GM19238 (cell line): ENCODE results near the gene MIOX.

Source experiments
- DNase-seq: peaks from one replicate; pipeline ENCODE4 v3.0.0; 2011; ENCODE audit warnings: low spot score; ENCODE audit not compliant: insufficient read length

MIOX gene

DNA sequence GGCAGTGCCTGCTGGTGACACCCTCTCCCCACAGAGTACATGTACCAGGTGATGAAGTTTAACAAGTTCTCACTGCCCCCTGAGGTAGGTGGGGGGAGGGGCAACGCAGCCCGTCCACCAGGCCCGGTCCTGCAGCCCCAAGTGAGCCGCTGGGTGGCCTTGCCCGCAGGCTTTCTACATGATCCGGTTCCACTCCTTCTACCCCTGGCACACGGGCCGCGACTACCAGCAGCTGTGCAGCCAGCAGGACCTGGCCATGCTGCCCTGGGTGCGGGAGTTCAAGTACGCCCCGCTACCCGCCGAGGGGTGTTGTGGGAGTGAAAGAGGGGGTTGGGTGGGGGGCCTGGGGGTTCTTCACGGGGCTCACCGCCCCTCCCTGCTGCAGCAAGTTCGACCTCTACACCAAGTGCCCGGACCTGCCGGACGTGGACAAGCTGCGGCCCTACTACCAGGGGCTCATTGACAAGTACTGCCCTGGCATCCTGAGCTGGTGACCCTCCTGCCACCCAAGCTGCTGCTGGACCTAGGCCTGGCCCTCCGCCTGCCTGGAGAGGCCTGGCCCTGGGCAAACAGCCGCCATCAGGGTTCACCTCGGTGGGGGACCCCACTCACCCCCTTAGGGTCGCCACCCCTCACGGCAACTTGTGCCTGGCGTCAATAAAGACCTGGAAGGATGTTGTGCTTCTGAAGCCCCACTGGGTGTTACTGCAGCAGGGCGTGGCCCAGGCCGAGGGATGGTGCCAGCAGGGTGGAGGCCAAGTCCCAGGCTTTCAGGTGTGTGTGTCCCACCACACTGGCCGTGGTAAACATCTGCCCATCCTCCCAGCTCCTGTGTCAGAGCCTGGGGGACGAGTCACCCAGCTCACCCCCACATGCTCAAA is 2.9 kb downstream of the MIOX start:
- no peak for DNase-seq

DNA sequence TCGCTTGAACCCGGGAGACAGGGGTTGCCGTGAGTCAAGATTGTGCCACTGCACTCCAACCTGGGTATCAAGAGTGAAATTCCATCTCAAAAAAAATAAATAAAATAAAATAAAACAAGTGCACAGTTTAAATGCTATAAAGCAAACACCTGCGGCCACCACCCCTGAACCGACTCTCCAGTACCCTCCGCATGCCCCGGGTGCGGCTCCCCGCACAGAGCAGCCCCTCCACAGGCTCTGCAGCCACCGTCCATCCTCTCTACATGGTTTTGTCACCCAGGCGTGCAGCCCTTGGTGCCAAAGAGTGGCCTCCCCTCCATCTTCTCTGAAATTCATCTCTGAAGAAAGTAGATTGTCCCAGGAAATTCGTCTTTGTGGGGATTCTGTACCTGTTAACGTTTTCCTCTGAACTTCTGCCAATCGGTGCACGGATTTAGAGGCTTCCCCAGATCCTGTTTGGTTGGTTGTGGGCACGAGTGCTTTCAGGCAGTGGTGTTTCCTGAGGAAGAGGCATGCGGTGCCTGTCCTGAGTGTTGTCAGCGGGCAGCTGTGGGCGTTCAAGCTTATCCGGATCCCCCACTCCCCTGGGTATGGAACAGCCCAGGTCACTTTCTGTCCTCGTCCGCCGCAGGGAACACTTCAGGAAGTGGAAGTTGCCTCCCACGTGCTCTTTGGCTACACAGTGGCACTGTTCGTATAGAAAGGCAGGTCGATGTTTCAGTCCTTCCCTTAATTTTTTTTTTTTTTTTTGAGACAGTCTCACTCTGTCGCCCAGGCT is 4.1 kb downstream of the MIOX start:
- DNase-seq: no peak

DNA sequence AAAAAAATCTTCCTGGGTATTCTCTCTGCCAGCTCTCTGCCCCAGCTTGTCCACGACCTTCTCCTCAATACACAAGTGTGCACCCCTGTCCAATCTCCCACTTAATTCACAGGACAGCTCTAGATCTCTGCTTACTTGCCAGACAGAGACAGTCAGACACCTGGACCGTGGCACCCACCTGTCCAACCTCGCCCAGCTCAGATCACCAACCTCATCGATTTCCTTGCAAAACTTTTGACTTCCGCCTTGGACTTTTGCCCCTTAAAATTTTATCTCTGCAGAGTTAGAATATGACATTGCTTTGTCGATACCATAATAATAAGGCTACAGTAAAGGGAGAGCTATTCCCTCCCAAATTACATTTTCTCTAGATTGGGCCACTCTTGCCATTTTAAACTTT is 10.4 kb downstream of the MIOX start:
- no peak for DNase-seq

DNA sequence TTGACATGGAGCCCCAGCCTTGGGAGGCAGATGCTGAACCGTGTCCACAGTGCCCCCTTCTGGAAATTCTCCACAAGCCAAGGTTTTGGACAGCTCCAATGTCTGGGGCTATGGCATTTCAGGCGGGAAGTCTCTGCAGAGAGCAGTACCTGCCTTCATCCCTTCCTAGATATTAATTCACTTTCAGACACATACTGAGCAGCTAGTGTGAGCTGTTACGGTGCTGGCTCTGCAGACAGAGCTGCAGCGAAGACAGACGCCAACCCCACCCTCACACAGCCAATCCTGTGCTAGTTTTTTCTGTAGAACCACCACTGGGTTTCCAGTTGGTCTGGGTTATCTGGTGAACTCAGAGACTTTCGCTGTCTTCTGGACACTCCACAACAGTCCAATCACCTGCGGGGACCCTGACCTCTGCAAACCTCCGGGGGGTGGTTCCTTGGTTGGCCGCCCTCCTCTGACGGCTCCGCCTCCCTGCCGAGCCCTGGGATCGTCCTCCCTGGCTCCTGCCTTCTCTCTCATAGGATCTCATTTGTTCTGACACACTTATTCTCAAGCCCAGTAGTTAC is 11.7 kb downstream of the MIOX start:
- peak; percentile 72 for DNase-seq

DNA sequence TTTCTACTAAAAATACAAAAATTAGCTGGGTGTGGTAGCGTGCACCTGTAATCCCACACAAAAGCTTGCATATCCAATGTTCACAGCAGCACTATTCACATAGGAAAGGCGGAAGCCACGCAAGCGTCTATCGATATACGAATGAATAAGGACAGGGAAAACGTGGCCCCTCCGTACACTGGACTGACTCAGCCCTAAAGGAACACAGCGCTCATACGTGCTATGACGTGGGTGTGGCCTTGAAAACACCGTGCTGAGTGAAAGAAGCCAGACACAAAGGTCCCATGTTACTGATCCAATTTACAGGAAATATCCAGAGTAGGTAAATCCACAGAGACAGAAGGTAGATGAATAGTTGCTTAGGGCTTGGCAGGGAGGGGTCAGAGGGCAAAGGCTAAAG is 13.8 kb downstream of the MIOX start:
- no peak for DNase-seq

DNA sequence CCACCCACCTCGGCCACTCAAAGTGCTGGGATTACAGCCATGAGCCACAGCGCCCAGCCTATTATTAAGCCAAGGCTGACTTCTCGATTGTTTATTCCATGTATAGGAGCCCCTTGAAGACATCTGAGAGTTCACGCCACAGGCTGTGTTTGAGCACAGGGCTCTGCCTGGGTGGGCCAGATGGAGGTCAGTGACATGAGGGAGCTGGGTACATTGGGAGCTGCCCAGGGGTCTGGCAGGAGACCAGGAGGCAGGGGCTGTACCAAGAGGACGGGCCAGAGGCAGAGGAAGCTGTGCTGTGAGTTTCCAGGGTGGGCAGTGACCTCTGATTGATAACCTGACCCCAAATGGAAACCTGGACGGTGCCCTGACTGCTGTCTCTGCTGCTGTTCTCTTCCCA is 15.4 kb downstream of the MIOX start:
- DNase-seq: no peak

DNA sequence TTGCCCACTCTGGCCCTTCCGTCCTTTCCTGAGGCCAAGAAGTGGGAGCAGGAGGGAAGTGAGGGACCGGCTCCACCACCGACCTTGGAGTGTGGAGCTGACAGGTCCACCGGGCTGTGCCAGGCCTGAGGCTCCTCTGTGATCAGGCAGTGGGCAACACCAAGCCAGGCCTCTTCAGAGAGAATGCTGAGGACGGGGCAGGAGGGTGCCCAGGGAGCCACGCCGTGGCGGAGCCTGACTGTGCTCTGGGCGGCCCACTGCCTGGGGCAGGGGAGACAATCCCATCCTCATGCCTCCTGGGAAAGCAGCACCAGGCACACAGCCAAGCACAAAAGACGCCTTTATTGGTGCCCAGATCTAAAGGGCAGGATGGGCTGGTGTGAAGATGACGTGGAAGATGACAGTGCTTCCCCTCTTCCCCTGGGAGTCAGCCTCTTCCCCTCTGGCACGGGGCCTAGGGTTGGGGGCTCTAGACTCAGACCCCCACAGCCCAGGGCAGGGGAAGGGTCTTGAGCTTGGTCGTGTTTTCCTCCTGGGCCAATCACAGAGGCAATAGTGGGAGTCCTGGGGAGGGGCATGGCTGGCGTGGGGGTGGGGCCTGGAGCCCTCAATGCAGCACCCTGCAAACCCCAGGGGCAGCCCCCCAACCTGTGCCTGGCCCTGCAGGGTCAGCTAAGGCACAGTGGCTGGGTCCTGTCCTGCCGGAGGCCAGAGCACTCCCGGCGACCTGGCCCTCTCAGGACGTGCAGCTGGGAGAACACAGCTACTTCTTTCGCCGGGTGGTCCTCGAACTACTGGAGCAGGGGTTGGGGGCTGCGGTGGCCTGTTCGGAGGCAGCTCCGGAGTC is 16.2 kb downstream of the MIOX start:
- no peak for DNase-seq

DNA sequence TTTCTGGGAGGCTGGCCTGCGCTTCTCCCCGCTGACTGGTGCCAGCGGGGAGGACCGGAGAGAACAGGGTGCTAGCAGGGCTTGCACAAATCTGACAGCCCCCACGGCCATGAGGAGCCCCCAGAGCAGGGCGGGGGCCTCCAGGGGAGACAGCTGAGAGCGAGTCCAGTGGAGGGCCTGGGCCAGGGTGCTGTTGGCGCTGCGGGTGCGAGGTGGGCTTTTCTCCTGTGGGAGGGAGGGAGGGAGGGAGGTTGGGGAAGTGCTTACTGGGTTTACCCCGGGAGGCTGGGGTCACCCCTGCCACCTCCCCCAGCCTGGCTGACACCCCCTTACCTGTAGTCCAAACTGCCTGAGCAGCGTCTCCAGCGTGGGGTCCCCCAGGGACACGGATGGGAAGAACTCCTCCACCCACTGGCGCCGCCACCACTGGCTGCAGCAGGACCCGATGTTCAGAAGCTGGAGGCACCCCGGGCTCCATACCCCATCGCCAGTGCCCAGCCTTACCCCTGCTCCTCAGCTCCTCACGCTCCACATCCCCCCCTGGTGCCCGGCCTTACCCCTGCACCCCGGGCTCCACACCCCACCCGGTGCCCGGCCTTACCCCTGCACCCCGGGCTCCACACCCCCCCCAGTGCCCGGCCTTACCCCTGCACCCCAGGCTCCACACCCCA is 17.0 kb downstream of the MIOX start:
- DNase-seq: no peak

DNA sequence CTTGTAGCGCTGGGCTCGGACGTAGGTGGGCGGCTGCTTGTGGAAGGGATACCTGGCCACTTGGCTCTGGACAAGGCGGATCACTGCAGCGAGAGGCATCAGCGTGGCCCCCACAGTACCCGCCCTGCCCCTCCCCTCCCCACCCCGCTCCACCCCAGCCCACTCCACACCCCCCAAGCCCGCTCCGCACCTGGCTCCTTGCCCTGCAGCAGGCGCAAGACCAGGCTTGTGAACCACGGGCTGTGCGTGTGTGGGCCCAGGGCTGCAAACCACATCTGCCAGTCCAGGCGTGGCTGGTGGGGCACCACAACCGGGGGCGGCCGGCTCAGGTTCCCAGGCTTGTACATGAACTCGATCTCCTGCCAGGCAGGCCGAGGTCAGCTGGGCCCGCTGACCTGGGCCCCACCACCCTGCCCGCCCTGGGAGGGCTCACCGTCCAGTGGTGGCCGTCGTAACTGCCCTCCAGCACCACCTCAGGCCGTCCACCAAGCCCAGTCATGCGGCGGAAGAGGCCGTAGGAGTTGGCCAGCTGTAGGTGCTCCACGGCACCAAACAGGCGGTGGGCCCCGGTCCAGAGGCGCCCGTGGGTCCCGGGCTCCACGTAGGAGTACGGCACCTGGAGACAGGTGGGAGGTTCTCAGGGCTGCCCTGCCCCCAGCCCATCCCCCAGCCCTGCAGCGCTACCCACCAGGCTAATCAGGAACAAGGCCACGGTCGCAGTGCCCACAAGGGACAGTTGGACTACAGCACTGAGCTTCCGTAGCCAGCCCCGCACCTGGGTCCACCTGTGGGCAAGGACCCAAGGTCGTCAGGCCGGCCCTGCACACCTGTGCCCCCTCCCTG is 17.9 kb downstream of the MIOX start:
- no peak for DNase-seq

DNA sequence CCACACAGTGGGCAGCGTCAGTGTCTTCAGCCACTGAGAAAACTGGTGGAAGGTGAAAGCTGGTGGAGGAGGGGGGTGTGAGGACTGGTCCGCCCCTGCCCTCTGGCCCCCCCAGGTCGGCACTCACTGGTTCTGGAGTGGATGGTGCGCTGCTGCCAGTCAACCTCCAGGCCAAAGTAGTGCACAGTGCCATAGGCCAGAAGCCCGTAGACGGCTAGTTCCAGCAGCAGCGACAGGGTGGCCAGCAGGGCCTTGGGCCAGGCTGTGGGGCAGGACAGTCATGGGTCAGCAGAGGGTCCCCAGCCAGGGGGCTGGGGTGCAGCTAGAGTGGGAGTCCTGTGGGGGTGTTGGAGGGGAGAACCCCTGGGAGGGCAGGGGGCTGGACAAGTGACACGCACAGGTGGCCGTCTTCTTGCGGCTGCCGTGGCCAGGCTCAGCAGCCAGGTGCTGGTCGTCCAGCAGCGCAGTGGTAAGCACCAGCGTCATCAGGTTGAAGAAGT is 18.7 kb downstream of the MIOX start:
- no peak for DNase-seq

DNA sequence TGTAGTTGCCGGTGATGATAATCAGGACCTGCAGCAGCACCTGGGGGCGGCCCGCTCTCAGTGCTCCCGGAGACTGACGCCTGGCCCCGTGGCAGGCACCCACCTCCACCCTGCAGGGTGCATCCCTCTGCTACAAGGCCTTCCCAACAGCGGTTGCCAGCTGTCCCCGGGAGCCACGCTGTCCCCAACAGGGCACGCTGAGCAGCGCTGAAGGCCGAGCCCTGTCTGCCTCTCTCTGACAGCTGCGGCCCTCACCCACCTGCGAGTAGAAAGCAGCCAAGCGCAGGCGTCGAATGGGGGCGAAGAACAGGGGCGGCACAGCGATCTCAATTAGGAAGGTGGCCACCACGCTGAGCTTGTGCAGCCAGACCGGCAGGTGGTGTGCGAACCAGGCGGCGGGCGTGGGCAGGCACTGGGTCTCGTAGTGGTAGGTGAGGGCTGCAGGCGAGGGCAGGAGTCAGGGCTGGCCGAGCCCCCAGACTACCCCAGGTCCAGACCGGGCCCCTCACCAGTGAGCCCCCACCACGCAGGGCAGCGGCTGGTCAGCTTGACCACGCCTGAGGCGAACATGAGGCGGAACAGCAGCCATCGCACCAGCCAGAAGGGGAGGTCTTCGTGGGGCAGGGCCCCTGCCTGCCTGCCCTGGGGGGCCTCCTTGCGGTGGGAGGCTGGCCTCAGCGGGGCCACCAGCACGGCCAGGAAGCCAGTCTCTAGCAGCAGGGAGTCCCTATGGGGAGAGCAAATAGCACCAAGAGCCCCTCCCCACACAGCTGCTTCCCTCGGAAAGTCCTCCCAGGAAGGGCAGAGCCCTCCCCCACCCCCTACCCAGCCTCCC is 19.3 kb downstream of the MIOX start:
- no peak for DNase-seq

DNA sequence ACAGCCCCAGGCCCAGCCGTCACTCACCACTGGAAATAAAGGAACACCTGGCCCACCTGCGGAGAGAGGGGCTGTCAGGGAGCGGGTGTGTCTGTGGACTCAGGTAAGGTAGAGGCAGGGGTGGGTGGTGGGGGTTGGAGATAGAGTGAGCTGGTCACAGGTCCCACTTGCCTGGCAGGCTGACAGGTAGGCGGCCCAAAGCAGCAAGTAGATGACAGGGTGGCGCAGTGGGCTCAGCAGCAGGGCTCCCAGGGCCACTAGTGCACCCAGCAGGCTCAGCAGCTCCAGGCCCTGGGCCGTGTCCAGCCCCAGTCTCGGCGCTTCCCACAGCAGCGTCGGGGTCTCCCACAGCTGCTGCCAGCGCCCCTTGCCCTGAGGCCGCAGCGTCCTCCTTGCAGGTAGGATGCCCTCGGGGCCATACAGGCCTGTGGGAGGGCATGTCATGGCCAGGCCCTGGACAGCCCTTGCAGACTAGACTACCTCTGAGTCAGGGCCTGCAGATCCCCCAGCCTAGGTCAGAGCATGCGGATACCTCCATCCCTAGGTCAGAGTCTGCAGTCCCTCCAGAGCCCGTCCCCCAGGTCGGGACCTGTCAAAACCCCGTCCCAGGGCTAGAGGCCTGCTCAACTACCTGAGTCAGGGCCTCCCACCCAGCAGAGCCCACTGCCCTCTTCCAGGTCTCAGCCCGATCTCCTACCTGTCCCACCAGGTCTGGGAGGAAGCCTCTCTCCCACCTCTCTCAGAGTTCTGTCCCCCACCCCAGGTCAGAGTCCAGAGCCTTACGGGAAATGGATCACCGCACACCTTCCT is 20.2 kb downstream of the MIOX start:
- DNase-seq: no peak

DNA sequence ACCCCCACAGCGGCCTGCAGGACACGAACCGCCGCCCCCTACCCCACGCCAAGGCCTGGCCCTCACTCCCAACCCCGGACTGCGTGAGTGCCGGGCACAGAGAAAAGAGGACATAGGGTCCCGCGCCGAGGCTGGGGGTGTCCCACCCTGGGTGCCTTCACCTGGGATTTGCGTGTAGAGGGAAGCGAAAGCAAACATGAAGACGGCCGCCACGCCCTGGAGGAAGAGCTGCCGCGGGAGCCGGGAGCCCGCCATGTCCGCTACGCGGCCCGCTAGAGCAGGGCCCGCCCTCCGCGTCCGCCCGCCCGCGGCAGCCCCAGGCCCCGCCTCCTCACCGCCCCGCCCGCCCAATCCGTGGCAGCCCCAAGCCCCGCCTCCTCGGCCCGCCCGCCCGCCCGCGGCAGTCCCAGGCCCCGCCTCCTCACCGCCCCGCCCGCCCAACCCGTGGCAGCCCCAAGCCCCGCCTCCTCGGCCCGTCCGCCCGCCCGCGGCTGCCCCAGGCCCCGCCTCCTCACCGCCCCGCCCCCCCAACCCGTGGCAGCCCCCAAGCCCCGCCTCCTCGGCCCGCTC is 20.8 kb downstream of the MIOX start, which contains the start of gene LMF2:
Gene LMF2 (minus strand): TSS at position 282 of the 570 bp plus-strand sequence. CDS start 27 bp downstream, at position 255.
- DNase-seq: peak; percentile 98

DNA sequence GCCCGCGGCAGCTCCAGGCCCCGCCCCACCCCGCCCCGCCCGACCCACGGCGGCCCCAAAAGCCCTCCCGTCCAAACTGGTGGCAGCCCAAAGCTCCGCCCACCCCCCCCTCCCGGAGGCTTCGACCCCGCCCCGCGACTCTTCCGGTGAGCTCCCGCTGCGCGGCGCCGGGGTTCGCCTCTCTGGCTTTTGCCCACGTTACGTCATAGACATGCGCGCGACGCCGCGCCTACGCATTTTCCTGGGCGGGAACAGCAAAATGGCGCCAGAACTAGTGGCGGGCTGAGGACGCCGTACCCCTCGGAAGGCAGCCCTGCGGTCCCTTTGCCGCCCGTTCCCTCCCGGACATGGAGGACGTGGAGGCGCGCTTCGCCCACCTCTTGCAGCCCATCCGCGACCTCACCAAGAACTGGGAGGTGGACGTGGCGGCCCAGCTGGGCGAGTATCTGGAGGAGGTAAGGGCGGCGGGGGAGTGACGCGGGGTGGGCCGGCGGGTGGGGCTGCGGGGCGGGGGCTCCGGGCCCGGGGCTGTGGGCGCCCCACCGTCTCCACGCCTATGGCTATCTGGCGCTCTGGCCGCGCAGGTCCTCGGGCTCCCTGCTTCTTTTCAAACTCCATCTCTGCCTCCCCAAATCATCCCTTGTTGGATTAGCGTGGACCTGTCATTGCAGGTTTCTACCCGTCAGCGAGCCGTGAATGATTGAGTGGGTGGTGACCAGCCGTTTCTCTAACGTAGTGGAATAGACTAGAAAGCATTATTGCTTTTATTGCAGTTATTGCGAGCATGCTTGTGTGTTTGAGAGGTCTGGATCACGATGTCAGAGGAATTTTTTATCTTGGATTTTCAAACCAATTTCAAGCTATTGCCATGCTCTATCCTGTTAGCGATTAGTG is 21.6 kb downstream of the MIOX start, which contains the start of gene NCAPH2:
Gene NCAPH2 (plus strand): TSS at position 234 of the 894 bp plus-strand sequence. CDS start 114 bp downstream, at position 348.
- DNase-seq: peak; percentile 100

DNA sequence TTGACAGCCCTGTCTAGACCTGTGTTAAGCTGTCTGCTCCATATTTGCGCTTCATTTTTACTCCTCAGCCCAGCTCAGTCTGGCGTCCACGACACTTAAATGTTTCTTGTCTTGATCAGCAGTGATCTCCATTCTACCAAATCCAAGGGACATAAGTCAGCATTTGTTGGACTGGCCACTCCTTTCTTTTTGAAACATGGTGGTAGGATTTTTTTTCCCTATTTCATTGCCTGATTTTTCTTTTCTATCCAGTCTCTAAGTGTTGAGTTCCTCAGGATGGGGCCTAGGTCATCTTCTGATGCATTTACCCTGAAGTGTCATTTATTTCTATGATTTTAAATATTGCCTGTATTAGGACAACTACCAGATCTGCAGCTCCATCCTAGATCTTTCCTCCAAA is 22.2 kb downstream of the MIOX start:
- no peak for DNase-seq

DNA sequence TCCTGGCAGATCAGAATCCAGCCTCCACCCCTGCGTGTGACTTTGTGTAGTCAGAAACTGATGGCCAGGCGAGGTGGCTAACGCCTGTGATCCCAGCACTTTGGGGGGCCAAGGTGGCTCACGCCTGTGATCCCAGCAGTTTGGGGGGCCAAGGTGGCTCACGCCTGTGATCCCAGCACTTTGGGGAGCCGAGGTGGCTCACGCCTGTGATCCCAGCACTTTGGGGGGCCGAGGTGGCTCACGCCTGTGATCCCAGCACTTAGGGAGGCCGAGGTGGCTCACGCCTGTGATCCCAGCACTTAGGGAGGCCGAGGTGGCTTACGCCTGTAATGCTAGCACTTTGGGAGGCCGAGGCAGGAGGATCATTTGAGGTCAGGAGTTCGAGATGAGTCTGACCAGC is 26.5 kb downstream of the MIOX start:
- no peak for DNase-seq
